HAP-1 (cell line): ENCODE data around the gene IYD.
"Not testable (repeated sequence)": the region's sequence is repeated elsewhere in the genome, so short reads cannot be mapped to it uniquely, and the experiment has no call there.

Experiments used
- DNase-seq, 2 experiments: peaks; one replicate each; pipeline ENCODE4 v3.0.0-alpha.2; 2016 to 2020; ENCODE audit warnings: low spot score in 2 of 2
- H3K27me3 ChIP-seq: fragments of 250-450 bp; sonication (Bioruptor Pico); 2 replicates; pipeline ENCODE4 v1.5.1; 2020; ENCODE audit warnings: low read depth, mild to moderate bottlenecking, moderate library complexity
- H3K36me3 ChIP-seq: fragments of 250-450 bp; sonication (Bioruptor Pico); replicated peaks from 2 replicates; pipeline ENCODE4 v1.5.1; 2020; ENCODE audit warnings: mild to moderate bottlenecking
- H3K4me1 ChIP-seq: fragments of 250-450 bp; sonication (Bioruptor Pico); 2 replicates; pipeline ENCODE4 v1.5.1; 2020; ENCODE audit warnings: mild to moderate bottlenecking
- H3K4me3 ChIP-seq: fragments of 250-450 bp; sonication (Bioruptor Pico); 2 replicates; pipeline ENCODE4 v1.5.1; 2020; ENCODE audit warnings: mild to moderate bottlenecking, moderate library complexity
- H3K9me3 ChIP-seq: fragments of 250-450 bp; sonication (Bioruptor Pico); 2 replicates; pipeline ENCODE4 v1.5.1; 2020; ENCODE audit warnings: mild to moderate bottlenecking, moderate library complexity
- in situ Hi-C: fragments of 300-500 bp; cut with MboI; formaldehyde crosslinking; loops from 3 replicates; pipeline ENCODE4 v1.14.3; 2020; ENCODE audit warnings: low sequenced_read_pairs, inconsistent platforms, mixed read lengths

Gene IYD

GRCh38 chr6:150355932-150356331, 12.9 kb upstream of the IYD start:
- Histone ChIP-seq H3K4me3 (no peak overlapping the region), H3K9me3 (no peaks in the 10 kb centered on the region), H3K4me1 (no peaks in the 10 kb centered on the region), H3K36me3 (no peaks in the 10 kb centered on the region), H3K27me3 (no peaks in the 10 kb centered on the region)
- in situ Hi-C loops = no loop called here
- no peak for DNase-seq

GRCh38 chr6:150361876-150362275, 6.9 kb upstream of the IYD start:
- in situ Hi-C loops = no loop called here
- no peaks in the 10 kb centered on the region for H3K4me1 ChIP-seq
- no peak overlapping the region for H3K4me3 ChIP-seq
- DNase-seq = no peak
- no peaks in the 10 kb centered on the region for H3K9me3 ChIP-seq
- no peaks in the 10 kb centered on the region for H3K27me3 ChIP-seq
- H3K36me3 ChIP-seq = no peaks in the 10 kb centered on the region

GRCh38 chr6:150363733-150364132, 5.1 kb upstream of the IYD start:
- no peak for DNase-seq
- Histone ChIP-seq H3K9me3 (no peaks in the 10 kb centered on the region), H3K27me3 (no peaks in the 10 kb centered on the region), H3K36me3 (no peaks in the 10 kb centered on the region), H3K4me3 (no peak overlapping the region), H3K4me1 (no peaks in the 10 kb centered on the region)
- in situ Hi-C loops = no loop called here

- Histone ChIP-seq H3K36me3 (no peaks in the 10 kb centered on the region), H3K4me1 (no peaks in the 10 kb centered on the region), H3K9me3 (no peaks in the 10 kb centered on the region), H3K4me3 (no peak overlapping the region), H3K27me3 (no peaks in the 10 kb centered on the region)
- in situ Hi-C loops = no loop called here
- no peak for DNase-seq
Measured at GRCh38 chr6:150366118-150366778, 2.6 kb upstream of the IYD start.

GRCh38 chr6:150369408-150369807, 596 bp downstream of the IYD start:
- in situ Hi-C loops = no loop called here
- no peaks in the 10 kb centered on the region for H3K9me3 ChIP-seq
- H3K4me1 ChIP-seq = no peaks in the 10 kb centered on the region
- no peak overlapping the region for H3K4me3 ChIP-seq
- DNase-seq = no peak
- no peaks in the 10 kb centered on the region for H3K36me3 ChIP-seq
- peaks cover 2% of the 10 kb centered on the region; the same call in 1 of the 2 replicates for H3K27me3 ChIP-seq

GRCh38 chr6:150370112-150370511, 1.3 kb downstream of the IYD start:
- no peaks in the 10 kb centered on the region for H3K36me3 ChIP-seq
- no peak for DNase-seq
- H3K9me3 ChIP-seq = no peaks in the 10 kb centered on the region
- in situ Hi-C loops = no loop called here
- H3K27me3 ChIP-seq = peaks cover 2% of the 10 kb centered on the region; the same call in 1 of the 2 replicates
- no peak overlapping the region for H3K4me3 ChIP-seq
- H3K4me1 ChIP-seq = no peaks in the 10 kb centered on the region

GRCh38 chr6:150371356-150371755, 2.5 kb downstream of the IYD start:
- Histone ChIP-seq H3K4me1 (no peaks in the 10 kb centered on the region), H3K36me3 (no peaks in the 10 kb centered on the region), H3K9me3 (no peaks in the 10 kb centered on the region), H3K4me3 (no peak overlapping the region), H3K27me3 (peaks cover 12% of the 10 kb centered on the region)
- in situ Hi-C loops = no loop called here
- no peak for DNase-seq

GRCh38 chr6:150372051-150372450, 3.2 kb downstream of the IYD start:
- peaks cover 15% of the 10 kb centered on the region for H3K27me3 ChIP-seq
- no peaks in the 10 kb centered on the region for H3K4me1 ChIP-seq
- H3K36me3 ChIP-seq = no peaks in the 10 kb centered on the region
- DNase-seq = no peak
- H3K4me3 ChIP-seq = no peak overlapping the region
- H3K9me3 ChIP-seq = no peaks in the 10 kb centered on the region
- in situ Hi-C loops = no loop called here

GRCh38 chr6:150373260-150373701, 4.5 kb downstream of the IYD start:
- DNase-seq = no peak
- Histone ChIP-seq H3K9me3 (no peaks in the 10 kb centered on the region), H3K36me3 (no peaks in the 10 kb centered on the region), H3K4me1 (no peaks in the 10 kb centered on the region), H3K27me3 (peaks cover 15% of the 10 kb centered on the region), H3K4me3 (no peak overlapping the region)
- in situ Hi-C loops = no loop called here

- H3K4me1 ChIP-seq, H3K4me3 ChIP-seq, H3K36me3 ChIP-seq, in situ Hi-C loops, DNase-seq, H3K9me3 ChIP-seq: not testable (repeated sequence)
- peaks cover 15% of the 10 kb centered on the region for H3K27me3 ChIP-seq
Measured at GRCh38 chr6:150374346-150374745, 5.5 kb downstream of the IYD start.

GRCh38 chr6:150377211-150377781, 8.5 kb downstream of the IYD start:
- no peak for DNase-seq
- Histone ChIP-seq H3K36me3 (no peaks in the 10 kb centered on the region), H3K27me3 (peaks cover 22% of the 10 kb centered on the region), H3K9me3 (no peaks in the 10 kb centered on the region), H3K4me1 (no peaks in the 10 kb centered on the region), H3K4me3 (no peak overlapping the region)
- in situ Hi-C loops = no loop called here

GRCh38 chr6:150380256-150380655, 11.4 kb downstream of the IYD start:
- Histone ChIP-seq H3K27me3 (peaks cover 27% of the 10 kb centered on the region), H3K4me1 (no peaks in the 10 kb centered on the region), H3K9me3 (no peaks in the 10 kb centered on the region), H3K4me3 (no peak overlapping the region), H3K36me3 (no peaks in the 10 kb centered on the region)
- no peak for DNase-seq
- in situ Hi-C loops = no loop called here

GRCh38 chr6:150382171-150382570, 13.4 kb downstream of the IYD start:
- in situ Hi-C loops = no loop called here
- Histone ChIP-seq H3K4me3 (no peak overlapping the region), H3K4me1 (no peaks in the 10 kb centered on the region), H3K27me3 (peaks cover 16% of the 10 kb centered on the region; the same call in 1 of the 2 replicates), H3K36me3 (no peaks in the 10 kb centered on the region), H3K9me3 (no peaks in the 10 kb centered on the region)
- no peak for DNase-seq

- in situ Hi-C loops = no loop called here
- Histone ChIP-seq H3K4me3 (no peak overlapping the region), H3K27me3 (no peaks in the 10 kb centered on the region), H3K9me3 (no peaks in the 10 kb centered on the region), H3K36me3 (no peaks in the 10 kb centered on the region), H3K4me1 (no peaks in the 10 kb centered on the region)
- DNase-seq = no peak
Measured at GRCh38 chr6:150391414-150391813, 22.6 kb downstream of the IYD start.

- in situ Hi-C loops = no loop called here
- Histone ChIP-seq H3K27me3 (no peaks in the 10 kb centered on the region), H3K9me3 (no peaks in the 10 kb centered on the region), H3K4me3 (no peak overlapping the region), H3K36me3 (no peaks in the 10 kb centered on the region), H3K4me1 (no peaks in the 10 kb centered on the region)
- no peak for DNase-seq
Measured at GRCh38 chr6:150391890-150392289, 23.1 kb downstream of the IYD start.
